Measurements from ENCODE around the gene MS4A10. TPM values are rescaled to one million over a fixed set of nuclear protein-coding genes. Genes with fewer than 3 reads are reported as not detected.

Gene MS4A10
- total and polyA plus RNA-seq, 7 donors, result 0.03 TPM; not detected in 6

DNA sequence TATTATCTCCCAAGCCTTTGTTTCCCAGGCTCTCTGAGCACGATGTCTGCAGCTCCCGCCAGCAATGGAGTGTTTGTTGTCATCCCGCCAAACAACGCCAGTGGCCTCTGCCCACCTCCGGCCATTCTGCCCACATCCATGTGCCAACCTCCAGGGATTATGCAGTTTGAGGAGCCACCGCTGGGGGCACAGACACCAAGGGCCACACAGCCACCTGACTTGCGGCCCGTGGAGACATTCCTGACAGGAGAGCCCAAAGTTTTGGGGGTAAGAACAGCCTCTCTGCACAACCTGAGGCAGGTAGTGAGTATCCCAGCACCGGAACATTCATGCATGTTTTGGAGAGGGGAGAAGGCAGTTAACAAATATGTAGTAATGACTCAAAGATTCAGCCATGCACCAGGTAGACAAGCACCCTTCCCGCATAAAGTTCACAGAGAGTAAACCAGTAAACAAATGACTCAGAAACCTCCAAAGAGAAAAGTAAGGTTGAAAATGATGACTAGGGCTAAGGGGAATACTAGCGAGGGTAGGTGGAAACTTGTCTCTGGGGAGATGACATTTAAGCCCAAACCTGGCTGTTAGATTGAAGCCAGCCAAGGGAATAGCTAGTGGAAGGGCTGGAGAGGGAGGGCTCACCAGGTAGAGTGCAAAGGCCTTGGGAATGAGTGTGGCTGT lies 21.3 kb upstream of the MS4A10 start:
- Histone ChIP-seq H3K27me3 (ENCODE audit: insufficient read depth in 3 of 3, low read length in 2 of 3) (peaks cover 0 to 23% (median 7%) of the 10 kb centered on the region in 3 donors), H3K4me3 (no peak overlapping the region), H3K4me1 (peaks cover 8% of the 10 kb centered on the region), H3K27ac (no peak overlapping the region), H3K36me3 (ENCODE audit: insufficient read depth in 1 of 2, low read depth in 1 of 2) (no peaks in the 10 kb centered on the region), H3K9me3 (no peaks in the 10 kb centered on the region)
- ATAC-seq (no peak), DNase-seq (no peak)
- WGBS, 3 donors, result 83 to 88% (median 87%) methylated on average over 11 of the region's 11 CpGs
- TF ChIP-seq, protein P1, sequence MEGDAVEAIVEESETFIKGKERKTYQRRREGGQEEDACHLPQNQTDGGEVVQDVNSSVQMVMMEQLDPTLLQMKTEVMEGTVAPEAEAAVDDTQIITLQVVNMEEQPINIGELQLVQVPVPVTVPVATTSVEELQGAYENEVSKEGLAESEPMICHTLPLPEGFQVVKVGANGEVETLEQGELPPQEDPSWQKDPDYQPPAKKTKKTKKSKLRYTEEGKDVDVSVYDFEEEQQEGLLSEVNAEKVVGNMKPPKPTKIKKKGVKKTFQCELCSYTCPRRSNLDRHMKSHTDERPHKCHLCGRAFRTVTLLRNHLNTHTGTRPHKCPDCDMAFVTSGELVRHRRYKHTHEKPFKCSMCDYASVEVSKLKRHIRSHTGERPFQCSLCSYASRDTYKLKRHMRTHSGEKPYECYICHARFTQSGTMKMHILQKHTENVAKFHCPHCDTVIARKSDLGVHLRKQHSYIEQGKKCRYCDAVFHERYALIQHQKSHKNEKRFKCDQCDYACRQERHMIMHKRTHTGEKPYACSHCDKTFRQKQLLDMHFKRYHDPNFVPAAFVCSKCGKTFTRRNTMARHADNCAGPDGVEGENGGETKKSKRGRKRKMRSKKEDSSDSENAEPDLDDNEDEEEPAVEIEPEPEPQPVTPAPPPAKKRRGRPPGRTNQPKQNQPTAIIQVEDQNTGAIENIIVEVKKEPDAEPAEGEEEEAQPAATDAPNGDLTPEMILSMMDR (IDR thresholded peaks at IDR 0.05), result no peak
- intact Hi-C loops (cut with DNase I), result no loop called here

- ATAC-seq, result no peak
- 10 to 27% (median 17%) methylated on average over 1 of the region's 1 CpG for WGBS, 3 donors
Measured at GRCh38 chr11:60764879-60765278, 20.3 kb upstream of the MS4A10 start.

DNA sequence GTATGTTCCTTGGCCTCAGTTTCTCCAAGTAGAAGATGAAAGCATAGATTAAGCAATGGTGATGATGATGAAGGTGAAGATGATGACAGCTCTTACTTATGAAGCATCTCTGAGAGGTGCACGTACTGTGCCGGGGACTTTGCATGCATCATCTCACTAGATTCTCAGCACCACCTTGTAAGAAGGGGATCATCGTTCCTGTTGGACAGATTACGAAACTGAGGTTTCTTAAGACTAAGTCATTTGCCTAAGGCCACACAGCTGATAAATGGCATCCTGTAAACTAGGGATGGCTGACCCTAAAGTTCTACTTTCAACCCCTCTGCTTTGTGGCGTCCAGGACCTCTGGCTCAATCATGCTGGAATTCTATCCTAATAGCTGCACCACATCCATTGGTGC lies 19.8 kb upstream of the MS4A10 start:
- H3K36me3 ChIP-seq (ENCODE audit: insufficient read depth in 1 of 2, low read depth in 1 of 2), result no peaks in the 10 kb centered on the region
- intact Hi-C loops (cut with DNase I), result no loop called here
- 88 to 91% (median 90%) methylated on average over 5 of the region's 5 CpGs for WGBS, 3 donors
- DNase-seq, result no peak
- H3K4me3 ChIP-seq, result no peak overlapping the region
- H3K27ac ChIP-seq, result no peak overlapping the region
- H3K4me1 ChIP-seq, result peaks cover 8% of the 10 kb centered on the region
- H3K9me3 ChIP-seq, result no peaks in the 10 kb centered on the region
- no peak for ATAC-seq
- TF ChIP-seq, protein P1 (IDR thresholded peaks at IDR 0.05), result no peak
- peaks cover 0 to 23% (median 7%) of the 10 kb centered on the region in 3 donors for H3K27me3 ChIP-seq (ENCODE audit: insufficient read depth in 3 of 3, low read length in 2 of 3)

More at GRCh38 chr11:60764879-60765278, 20.3 kb upstream of the MS4A10 start:
- no peak for DNase-seq
- peaks cover 0 to 23% (median 7%) of the 10 kb centered on the region in 3 donors for H3K27me3 ChIP-seq (ENCODE audit: insufficient read depth in 3 of 3, low read length in 2 of 3)
- peaks cover 8% of the 10 kb centered on the region for H3K4me1 ChIP-seq
- no peaks in the 10 kb centered on the region for H3K36me3 ChIP-seq (ENCODE audit: insufficient read depth in 1 of 2, low read depth in 1 of 2)
- no peak overlapping the region for H3K27ac ChIP-seq
- TF ChIP-seq, protein P1 (IDR thresholded peaks at IDR 0.05), result no peak
- H3K4me3 ChIP-seq, result no peak overlapping the region
- no peaks in the 10 kb centered on the region for H3K9me3 ChIP-seq
- intact Hi-C loops (cut with DNase I), result no loop called here

GRCh38 chr11:60766547-60766946 lies 18.6 kb upstream of the MS4A10 start:
- ATAC-seq (no peak), DNase-seq (no peak)
- Histone ChIP-seq H3K9me3 (no peaks in the 10 kb centered on the region), H3K27ac (no peak overlapping the region), H3K4me3 (no peak overlapping the region), H3K4me1 (peaks cover 8% of the 10 kb centered on the region), H3K36me3 (ENCODE audit: insufficient read depth in 1 of 2, low read depth in 1 of 2) (no peaks in the 10 kb centered on the region), H3K27me3 (ENCODE audit: insufficient read depth in 3 of 3, low read length in 2 of 3) (peaks cover 0 to 23% (median 7%) of the 10 kb centered on the region in 3 donors)
- intact Hi-C loops (cut with DNase I), result no loop called here
- WGBS, 3 donors, result 64 to 71% (median 65%) methylated on average over 10 of the region's 10 CpGs
- TF ChIP-seq, protein P1 (IDR thresholded peaks at IDR 0.05), result no peak

Measured in psoas muscle (tissue), 8 donors.